Neural progenitor cell (in vitro differentiated cells): Measurements from ENCODE around the gene KIFC3. TPM values are rescaled to one million over a fixed set of nuclear protein-coding genes. Genes with fewer than 3 reads are reported as not detected.

Experiments used
- DNase-seq: peaks from one replicate; pipeline ENCODE4 v3.0.0-alpha.2; 2016; ENCODE audit warnings: low spot score
- H2AFZ ChIP-seq: fragments of 200-600 bp; sonication (generic); replicated peaks from 2 replicates; pipeline ENCODE4 v1.6.1; 2016; ENCODE audit warnings: antibody characterized with exemption
- H3F3A ChIP-seq: fragments of 200-600 bp; sonication (generic); 2 replicates; pipeline ENCODE4 v1.6.1; 2016; ENCODE audit warnings: antibody characterized with exemption, low read depth
- H3K27ac ChIP-seq: fragments of 200-600 bp; sonication (generic); 2 replicates; pipeline ENCODE4 v1.5.1; 2016; ENCODE audit warnings: mild to moderate bottlenecking
- H3K27me3 ChIP-seq: fragments of 200-600 bp; sonication (generic); 2 replicates; pipeline ENCODE4 v1.6.1; 2016; ENCODE audit warnings: mild to moderate bottlenecking, moderate library complexity
- H3K36me3 ChIP-seq: fragments of 200-600 bp; sonication (generic); 2 replicates; pipeline ENCODE4 v1.5.1; 2016
- H3K4me1 ChIP-seq: fragments of 200-600 bp; sonication (generic); 2 replicates; pipeline ENCODE4 v1.6.1; 2016; ENCODE audit warnings: mixed run types
- H3K4me2 ChIP-seq: fragments of 200-600 bp; sonication (generic); 2 replicates; pipeline ENCODE4 v1.6.1; 2016
- H3K4me3 ChIP-seq: fragments of 200-600 bp; sonication (generic); 2 replicates; pipeline ENCODE4 v1.5.1; 2016
- H3K79me2 ChIP-seq: fragments of 200-600 bp; sonication (generic); 2 replicates; pipeline ENCODE4 v1.6.1; 2016; ENCODE audit warnings: low read depth
- H3K9ac ChIP-seq: fragments of 200-600 bp; sonication (generic); 2 replicates; pipeline ENCODE4 v1.6.1; 2016
- H3K9me3 ChIP-seq: fragments of 200-600 bp; sonication (generic); 2 replicates; pipeline ENCODE4 v1.5.1; 2016; ENCODE audit warnings: low read depth
- H4K20me1 ChIP-seq: fragments of 200-600 bp; sonication (generic); 2 replicates; pipeline ENCODE4 v1.6.1; 2016; ENCODE audit warnings: low read depth
- H3K27ac Mint-ChIP-seq: 3 replicates; pipeline ENCODE4 v1.8.0; 2021; ENCODE audit warnings: mixed read lengths
- H3K27me3 Mint-ChIP-seq: 2 replicates; pipeline ENCODE4 v1.8.0; 2022; ENCODE audit warnings: low read depth, mild to moderate bottlenecking, inconsistent platforms, moderate library complexity, mixed read lengths; ENCODE audit not compliant: insufficient read depth
- H3K36me3 Mint-ChIP-seq: 3 replicates; pipeline ENCODE4 v1.8.0; 2021; ENCODE audit warnings: mixed read lengths
- H3K4me1 Mint-ChIP-seq: 3 replicates; pipeline ENCODE4 v1.8.0; 2021; ENCODE audit warnings: mixed read lengths
- H3K4me3 Mint-ChIP-seq: 3 replicates; pipeline ENCODE4 v1.8.0; 2021; ENCODE audit warnings: mild to moderate bottlenecking, moderate library complexity, mixed read lengths
- H3K9me3 Mint-ChIP-seq: 3 replicates; pipeline ENCODE4 v1.8.0; 2020; ENCODE audit warnings: mixed read lengths
- CTCF ChIP-seq: fragments of 200-600 bp; sonication (generic); IDR thresholded peaks from 2 replicates; pipeline ENCODE4 v1.5.1; 2017; ENCODE audit warnings: antibody characterized with exemption, mild to moderate bottlenecking
- EZH2 ChIP-seq: fragments of 200-600 bp; sonication (generic); IDR thresholded peaks from 2 replicates; pipeline ENCODE4 v1.6.1; 2017; ENCODE audit warnings: antibody characterized with exemption, mild to moderate bottlenecking, moderate library complexity
- EZH2phosphoT487 ChIP-seq: fragments of 200-600 bp; sonication (generic); IDR thresholded peaks from 2 replicates; pipeline ENCODE4 v1.6.1; 2017; ENCODE audit warnings: antibody characterized with exemption
- total RNA-seq: library from RNA; depleted of rRNA; stranded (reverse); fragments of >200 nt; gene quantifications from 2 replicates; pipeline ENCODE4 v1.2.3, GENCODE V29; 2015; ENCODE audit warnings: low replicate concordance

The KIFC3 gene
- total RNA-seq, 1 donor from 2014 or later: 0.28 TPM

GRCh38 chr16:57721356-57722209 is 80.7 kb downstream of the KIFC3 start:
- Mint-ChIP-seq H3K36me3 (no peaks in the 10 kb centered on the region), H3K9me3 (no peaks in the 10 kb centered on the region), H3K4me3 (peak overlapping the region; percentile 38), H3K4me1 (peaks cover 4% of the 10 kb centered on the region), H3K27ac (no peak overlapping the region), H3K27me3 (peaks cover 7% of the 10 kb centered on the region)
- Histone ChIP-seq H3K36me3 (no peaks in the 10 kb centered on the region), H3K4me3 (no peak overlapping the region), H3K4me1 (no peaks in the 10 kb centered on the region), H3K27ac (no peak overlapping the region), H3K9ac (no peak overlapping the region), H2AFZ (no peak overlapping the region), H4K20me1 (no peaks in the 10 kb centered on the region), H3K4me2 (no peak overlapping the region), H3F3A (no peaks in the 10 kb centered on the region), H3K79me2 (no peaks in the 10 kb centered on the region), H3K27me3 (no peaks in the 10 kb centered on the region), H3K9me3 (no peaks in the 10 kb centered on the region)
- TF ChIP-seq CTCF (no peak), EZH2phosphoT487 (no peak), EZH2 (no peak)
- no peak for DNase-seq

DNA sequence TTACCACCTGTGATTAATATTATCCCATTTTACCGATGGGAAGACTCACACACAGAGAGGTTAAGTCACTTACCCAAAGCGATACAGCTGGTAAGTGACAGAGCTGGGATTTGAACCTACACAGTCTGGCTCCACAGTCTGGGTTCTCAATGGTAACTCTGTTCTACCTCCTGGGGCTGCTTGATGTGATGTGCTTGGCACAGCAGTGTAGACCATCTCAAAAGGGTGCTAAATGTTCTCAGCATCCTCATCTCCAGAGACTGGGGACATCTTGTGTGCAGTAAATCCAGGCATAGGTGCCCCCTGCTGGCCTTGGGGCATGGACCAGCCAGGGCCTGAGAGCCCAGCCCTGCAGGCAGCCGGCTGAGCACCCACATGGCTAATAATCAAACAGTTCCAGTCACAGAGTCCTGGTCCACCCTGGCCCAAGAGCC is 82.1 kb downstream of the KIFC3 start:
- Mint-ChIP-seq H3K4me3 (no peak overlapping the region), H3K27ac (no peak overlapping the region), H3K36me3 (no peaks in the 10 kb centered on the region), H3K9me3 (no peaks in the 10 kb centered on the region), H3K4me1 (peaks cover 4% of the 10 kb centered on the region), H3K27me3 (peaks cover 9% of the 10 kb centered on the region)
- H2AFZ ChIP-seq: no peak overlapping the region
- H3K4me3 ChIP-seq: no peak overlapping the region
- H4K20me1 ChIP-seq: no peaks in the 10 kb centered on the region
- no peaks in the 10 kb centered on the region for H3K27me3 ChIP-seq
- H3K4me1 ChIP-seq: no peaks in the 10 kb centered on the region
- peak; percentile 63 for DNase-seq
- H3K27ac ChIP-seq: no peak overlapping the region
- H3K9ac ChIP-seq: no peak overlapping the region
- H3K79me2 ChIP-seq: no peaks in the 10 kb centered on the region
- no peaks in the 10 kb centered on the region for H3K9me3 ChIP-seq
- H3K4me2 ChIP-seq: no peak overlapping the region
- TF ChIP-seq EZH2 (no peak), CTCF (peak; percentile 56)
- H3K36me3 ChIP-seq: no peaks in the 10 kb centered on the region
- no peaks in the 10 kb centered on the region for H3F3A ChIP-seq

DNA sequence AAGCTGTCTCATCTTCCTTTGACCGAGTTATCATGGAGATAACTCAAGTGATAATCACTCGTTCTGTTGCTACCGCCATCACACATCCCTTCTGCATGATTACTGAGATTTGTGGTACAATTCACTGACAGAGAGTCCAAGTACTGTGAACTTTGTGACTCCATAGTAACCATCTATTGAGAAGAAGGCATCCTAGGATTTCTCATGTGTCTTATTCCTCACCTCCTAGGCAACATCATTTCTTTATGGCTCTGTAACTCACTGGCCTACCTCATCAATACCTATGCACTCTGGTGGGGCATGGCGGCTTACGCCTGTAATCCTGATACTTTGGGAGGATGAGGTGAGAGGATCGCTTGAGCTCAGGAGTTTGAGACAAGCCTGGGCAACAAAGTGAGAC is 88.2 kb downstream of the KIFC3 start:
- no peaks in the 10 kb centered on the region for H4K20me1 ChIP-seq
- no peak for DNase-seq
- no peaks in the 10 kb centered on the region for H3K27me3 ChIP-seq
- TF ChIP-seq EZH2 (no peak), EZH2phosphoT487 (no peak), CTCF (no peak)
- H3K4me3 Mint-ChIP-seq: no peak overlapping the region
- H3K4me3 ChIP-seq: no peak overlapping the region
- no peaks in the 10 kb centered on the region for H3K36me3 Mint-ChIP-seq
- H3K9me3 Mint-ChIP-seq: no peaks in the 10 kb centered on the region
- H3K27ac Mint-ChIP-seq: no peak overlapping the region
- no peak overlapping the region for H3K4me2 ChIP-seq
- H3K27ac ChIP-seq: no peak overlapping the region
- H3K79me2 ChIP-seq: no peaks in the 10 kb centered on the region
- no peak overlapping the region for H2AFZ ChIP-seq
- H3K36me3 ChIP-seq: no peaks in the 10 kb centered on the region
- H3K27me3 Mint-ChIP-seq: peaks cover 7% of the 10 kb centered on the region
- H3K9me3 ChIP-seq: no peaks in the 10 kb centered on the region
- H3K4me1 ChIP-seq: no peaks in the 10 kb centered on the region
- H3K4me1 Mint-ChIP-seq: no peaks in the 10 kb centered on the region
- H3K9ac ChIP-seq: no peak overlapping the region
- H3F3A ChIP-seq: no peaks in the 10 kb centered on the region
